T-helper 17 cell (primary cell): ENCODE measurements around the gene TOR3A. TPM values are rescaled to one million over a fixed set of nuclear protein-coding genes. Genes with fewer than 3 reads are reported as not detected.
"Not testable (repeated sequence)": the region's sequence is repeated elsewhere in the genome, so short reads cannot be mapped to it uniquely, and the experiment has no call there.

Experiments
- ATAC-seq: fragments of 150-1000 bp; cut with Tn5 transposase; 2 replicates; pipeline ENCODE4 v1.10.0; 2021; ENCODE audit warnings: mild to moderate bottlenecking, moderate library complexity
- DNase-seq, 3 donors: peaks; one replicate each; pipeline versions ENCODE4 v3.0.0 to v3.0.0-alpha.2; 2020 to 2021
- H3K9me3 ChIP-seq: one replicate; pipeline ENCODE4 v1.7.0; 2013; ENCODE audit warnings: low read length, mild to moderate bottlenecking; ENCODE audit not compliant: control insufficient read depth, poor library complexity, severe bottlenecking
- H3K27ac Mint-ChIP-seq: one replicate; pipeline ENCODE4 v1.8.0; 2022; ENCODE audit warnings: mild to moderate bottlenecking, moderate library complexity, mixed read lengths
- H3K27me3 Mint-ChIP-seq: one replicate; pipeline ENCODE4 v1.8.0; 2022; ENCODE audit warnings: mixed read lengths
- H3K36me3 Mint-ChIP-seq: one replicate; pipeline ENCODE4 v1.8.0; 2022; ENCODE audit warnings: low read depth, mixed read lengths
- H3K4me1 Mint-ChIP-seq: one replicate; pipeline ENCODE4 v1.8.0; 2022; ENCODE audit warnings: mild to moderate bottlenecking, mixed read lengths
- H3K4me3 Mint-ChIP-seq: one replicate; pipeline ENCODE4 v1.8.0; 2022; ENCODE audit warnings: mild to moderate bottlenecking, moderate library complexity, mixed read lengths
- total RNA-seq, 4 donors: library from RNA in 2 of 4; stranded (reverse) in 2 of 4; gene quantifications; one replicate each; pipeline ENCODE4 v1.2.3 and lab custom pipeline; 2022 to 2026

TOR3A gene
- total RNA-seq, 2 donors from 2014 or later, result 29.4 to 38.5 TPM

GRCh38 chr1:179129702-179130473 is 48.0 kb downstream of the TOR3A start:
- peak; percentile 94 for ATAC-seq
- peak overlapping the region; percentile 79 for H3K4me3 Mint-ChIP-seq
- no peaks in the 10 kb centered on the region for H3K27me3 Mint-ChIP-seq
- peaks cover 17% of the 10 kb centered on the region for H3K4me1 Mint-ChIP-seq
- DNase-seq, result no peak
- no peaks in the 10 kb centered on the region for H3K9me3 ChIP-seq
- no peaks in the 10 kb centered on the region for H3K36me3 Mint-ChIP-seq
- H3K27ac Mint-ChIP-seq, result peak overlapping the region; percentile 93

DNA sequence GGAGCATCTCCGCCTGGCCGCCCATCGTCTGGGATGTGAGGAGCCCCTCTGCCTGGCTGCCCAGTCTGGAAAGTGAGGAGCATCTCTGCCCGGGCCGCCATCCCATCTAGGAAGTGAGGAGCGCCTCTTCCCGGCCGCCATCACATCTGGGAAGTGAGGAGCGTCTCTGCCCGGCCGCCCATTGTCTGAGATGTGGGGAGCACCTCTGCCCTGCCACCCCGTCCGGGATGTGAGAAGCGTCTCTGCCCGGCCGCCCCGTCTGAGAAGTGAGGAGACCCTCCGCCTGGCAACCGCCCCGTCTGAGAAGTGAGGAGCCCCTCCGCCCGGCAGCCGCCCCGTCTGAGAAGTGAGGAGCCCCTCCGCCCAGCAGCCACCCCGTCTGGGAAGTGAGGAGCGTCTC is 53.3 kb downstream of the TOR3A start:
- not testable (repeated sequence) for H3K27me3 Mint-ChIP-seq

DNA sequence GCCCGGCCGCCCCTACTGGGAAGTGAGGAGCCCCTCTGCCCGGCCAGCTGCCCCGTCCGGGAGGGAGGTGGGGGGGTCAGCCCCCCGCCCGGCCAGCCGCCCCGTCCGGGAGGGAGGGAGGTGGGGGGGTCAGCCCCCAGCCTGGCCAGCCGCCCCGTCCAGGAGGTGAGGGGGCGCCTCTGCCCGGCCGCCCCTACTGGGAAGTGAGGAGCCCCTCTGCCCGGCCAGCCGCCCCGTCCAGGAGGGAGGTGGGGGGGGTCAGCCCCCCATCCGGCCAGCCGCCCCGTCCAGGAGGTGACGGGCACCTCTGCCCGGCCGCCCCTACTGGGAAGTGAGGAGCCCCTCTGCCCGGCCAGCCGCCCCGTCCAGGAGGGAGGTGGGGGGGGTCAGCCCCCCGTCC is 53.8 kb downstream of the TOR3A start:
- not testable (repeated sequence) for H3K27ac Mint-ChIP-seq, H3K36me3 Mint-ChIP-seq, H3K4me3 Mint-ChIP-seq

More for the DNA sequence above, 53.3 kb downstream of the TOR3A start:
- not testable (repeated sequence) for ATAC-seq, H3K27ac Mint-ChIP-seq, H3K9me3 ChIP-seq, DNase-seq, H3K36me3 Mint-ChIP-seq, H3K4me3 Mint-ChIP-seq
- peaks cover 19% of the 10 kb centered on the region for H3K4me1 Mint-ChIP-seq

GRCh38 chr1:179137617-179138255 is 55.9 kb downstream of the TOR3A start:
- ATAC-seq (no peak), DNase-seq (no peak)
- Mint-ChIP-seq H3K36me3 (peaks cover 2% of the 10 kb centered on the region), H3K27me3 (no peaks in the 10 kb centered on the region), H3K27ac (no peak overlapping the region), H3K4me1 (peaks cover 30% of the 10 kb centered on the region), H3K4me3 (no peak overlapping the region)
- no peaks in the 10 kb centered on the region for H3K9me3 ChIP-seq

More for the DNA sequence above, 53.8 kb downstream of the TOR3A start:
- not testable (repeated sequence) for H3K27me3 Mint-ChIP-seq, H3K9me3 ChIP-seq, ATAC-seq, DNase-seq
- H3K4me1 Mint-ChIP-seq, result peaks cover 20% of the 10 kb centered on the region

GRCh38 chr1:179138755-179139154 is 56.9 kb downstream of the TOR3A start:
- not testable (repeated sequence) for H3K9me3 ChIP-seq, ATAC-seq, H3K27ac Mint-ChIP-seq, DNase-seq, H3K27me3 Mint-ChIP-seq, H3K4me3 Mint-ChIP-seq, H3K36me3 Mint-ChIP-seq
- peaks cover 28% of the 10 kb centered on the region for H3K4me1 Mint-ChIP-seq

DNA sequence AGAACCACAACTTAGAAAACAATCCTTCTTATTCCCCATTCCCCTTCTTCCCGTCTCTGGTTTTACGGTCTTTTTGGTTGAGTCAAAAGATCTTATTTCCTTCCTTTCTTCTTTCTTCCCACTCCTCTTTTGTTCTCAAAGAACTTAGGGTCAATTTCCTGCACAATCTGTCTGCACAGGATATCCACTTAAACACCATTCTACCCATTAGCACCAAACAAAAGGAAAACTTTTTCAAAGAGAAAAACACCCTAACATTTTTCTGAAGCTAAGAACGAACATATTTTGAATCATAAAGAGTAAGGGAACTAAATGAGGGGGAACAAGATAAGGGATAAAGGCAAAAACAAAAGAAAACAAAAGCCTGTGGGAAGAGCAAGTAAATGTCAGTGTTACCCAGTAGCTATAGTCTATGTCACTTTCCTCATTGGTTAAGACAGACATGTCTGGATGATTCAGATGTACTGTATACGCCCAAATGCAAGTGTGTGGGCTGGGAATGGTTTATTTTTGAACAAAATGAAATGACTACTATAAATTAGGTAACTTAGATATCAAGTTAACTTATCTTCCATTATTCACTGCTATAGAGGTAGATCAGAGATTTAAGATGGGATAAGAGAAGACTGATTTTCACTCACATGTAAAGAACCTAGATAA is 59.9 kb downstream of the TOR3A start:
- no peaks in the 10 kb centered on the region for H3K9me3 ChIP-seq
- H3K4me1 Mint-ChIP-seq, result peaks cover 33% of the 10 kb centered on the region
- no peaks in the 10 kb centered on the region for H3K27me3 Mint-ChIP-seq
- H3K36me3 Mint-ChIP-seq, result peaks cover 4% of the 10 kb centered on the region
- no peak overlapping the region for H3K4me3 Mint-ChIP-seq
- DNase-seq (no peak), ATAC-seq (peak; percentile 45)
- H3K27ac Mint-ChIP-seq, result peak overlapping the region; percentile 84

DNA sequence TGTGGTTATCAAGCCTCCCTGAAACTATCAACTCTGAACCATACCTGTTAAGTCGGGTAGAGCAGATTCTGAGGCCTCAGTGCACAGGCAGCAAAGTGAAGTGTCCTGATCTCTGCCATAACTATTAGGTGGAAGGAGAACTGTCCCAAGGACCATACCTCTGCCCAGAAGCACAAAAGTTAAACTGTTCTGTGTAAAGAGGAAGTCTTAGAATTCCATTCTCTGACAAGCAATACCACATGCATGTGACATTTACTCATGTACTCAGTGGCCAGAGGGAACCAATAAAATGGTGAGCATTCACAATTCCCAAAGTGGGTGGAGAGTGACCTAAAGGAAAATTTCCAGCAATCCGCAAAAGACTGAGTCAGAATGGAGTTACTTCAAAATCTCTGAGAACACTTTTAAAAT is 61.0 kb downstream of the TOR3A start:
- H3K36me3 Mint-ChIP-seq, result peaks cover 4% of the 10 kb centered on the region
- DNase-seq (no peak), ATAC-seq (peak; percentile 35)
- no peak overlapping the region for H3K4me3 Mint-ChIP-seq
- peaks cover 33% of the 10 kb centered on the region for H3K4me1 Mint-ChIP-seq
- no peak overlapping the region for H3K27ac Mint-ChIP-seq
- no peaks in the 10 kb centered on the region for H3K9me3 ChIP-seq
- no peaks in the 10 kb centered on the region for H3K27me3 Mint-ChIP-seq

DNA sequence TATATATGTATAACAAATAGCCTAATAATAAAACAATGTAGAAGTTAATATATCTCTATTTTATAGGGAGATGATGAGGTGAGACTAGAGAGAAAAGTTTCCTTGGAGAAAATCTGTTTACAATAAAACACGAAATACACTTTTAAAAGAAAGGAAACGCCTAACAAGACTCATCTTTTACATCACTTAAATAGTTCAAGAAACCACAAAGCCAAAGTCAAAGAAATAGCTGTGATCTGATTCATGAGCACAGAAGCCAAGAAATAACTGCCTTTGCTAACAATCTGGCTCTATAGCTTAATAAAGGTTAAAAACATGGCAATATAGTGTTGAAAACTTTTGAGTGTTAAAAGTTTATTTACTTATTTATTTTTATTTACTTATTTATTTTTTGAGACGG is 61.5 kb downstream of the TOR3A start:
- peaks cover 33% of the 10 kb centered on the region for H3K4me1 Mint-ChIP-seq
- ATAC-seq, result peak; percentile 36
- H3K36me3 Mint-ChIP-seq, result peaks cover 4% of the 10 kb centered on the region
- H3K4me3 Mint-ChIP-seq, result no peak overlapping the region
- H3K27ac Mint-ChIP-seq, result no peak overlapping the region
- no peaks in the 10 kb centered on the region for H3K27me3 Mint-ChIP-seq
- H3K9me3 ChIP-seq, result no peaks in the 10 kb centered on the region
- DNase-seq, result no peak

- no peak for DNase-seq
- no peak for ATAC-seq
- Mint-ChIP-seq H3K27ac (no peak overlapping the region), H3K27me3 (no peaks in the 10 kb centered on the region), H3K4me1 (peaks cover 27% of the 10 kb centered on the region), H3K4me3 (no peak overlapping the region), H3K36me3 (peaks cover 2% of the 10 kb centered on the region)
- no peaks in the 10 kb centered on the region for H3K9me3 ChIP-seq
Observed at GRCh38 chr1:179144626-179145025, 62.8 kb downstream of the TOR3A start.

- no peaks in the 10 kb centered on the region for H3K9me3 ChIP-seq
- H3K4me3 Mint-ChIP-seq, result no peak overlapping the region
- no peak for DNase-seq
- H3K27ac Mint-ChIP-seq, result peak overlapping the region; percentile 21
- no peak for ATAC-seq
- H3K36me3 Mint-ChIP-seq, result peaks cover 2% of the 10 kb centered on the region
- peaks cover 20% of the 10 kb centered on the region for H3K4me1 Mint-ChIP-seq
- no peaks in the 10 kb centered on the region for H3K27me3 Mint-ChIP-seq
Observed at GRCh38 chr1:179145521-179145920, 63.7 kb downstream of the TOR3A start.

Other genes with a start within 250 kb of the TOR3A start
- gene ANGPTL1, start 211.0 kb upstream of the TOR3A start, total RNA-seq, result not detected
- 10 to 100 TPM; 18.1 to 26.7 TPM for gene FAM20B, start 56.2 kb upstream of the TOR3A start, total RNA-seq
- 10 to 100 TPM; 12.5 to 15.3 TPM for gene ABL2, start 147.6 kb downstream of the TOR3A start, total RNA-seq
- gene SOAT1, start 211.7 kb downstream of the TOR3A start, total RNA-seq, result 10 to 100 TPM; 35.4 to 38.7 TPM